ENCODE data around the gene PSEN1. TPM values are rescaled to one million over a fixed set of nuclear protein-coding genes. Genes with fewer than 3 reads are reported as not detected.

Gene PSEN1
- total and polyA plus RNA-seq, 10 of the 15 experiments (the other 5 are each of a cell fraction or from before 2014, with no cell fraction given): 8.9 to 32.3 (median 21.8) TPM

DNA sequence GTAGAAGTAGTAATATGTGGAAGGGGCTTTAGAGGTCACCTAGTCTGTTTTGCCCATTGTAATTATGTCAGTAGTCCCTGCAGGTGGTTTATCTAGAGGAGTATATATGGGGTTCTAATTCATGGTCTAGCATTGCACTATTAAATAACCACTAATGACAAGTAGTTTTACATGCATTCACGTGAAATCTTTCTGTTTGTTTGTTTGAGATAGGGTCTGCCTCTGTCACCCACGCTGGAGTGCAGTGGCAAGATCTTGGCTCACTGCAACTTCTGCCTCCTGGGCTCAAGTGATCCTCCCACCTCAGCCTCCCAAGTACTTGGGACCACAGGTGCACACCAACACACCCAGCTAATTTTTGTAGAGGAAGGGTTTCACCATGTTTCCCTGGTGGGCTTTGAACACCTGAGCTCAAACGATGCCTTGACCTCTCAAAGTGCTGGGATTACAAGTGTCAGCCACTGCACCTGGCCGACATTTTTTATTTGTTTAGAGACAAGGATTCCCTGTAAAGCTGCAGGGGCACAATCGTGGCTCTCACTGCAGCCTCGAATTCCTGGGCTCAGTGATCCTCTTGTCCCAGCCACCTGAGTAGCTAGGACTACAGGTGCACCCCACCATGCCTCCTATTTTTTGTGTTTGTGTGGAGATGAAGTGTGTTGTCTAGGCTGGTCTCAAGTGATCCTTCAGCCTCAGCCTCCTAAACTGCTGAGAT, 12.0 kb upstream of the PSEN1 start:
- WGBS (ENCODE audit: insufficient coverage, insufficient replicate concordance, low lambda C conversion rate, missing lambda C conversion rate): 97% methylated on average over 6 of the region's 6 CpGs
- no peak overlapping the region for H3K4me3 ChIP-seq
- no peaks in the 10 kb centered on the region for H3K4me1 ChIP-seq (ENCODE audit: control insufficient read depth, insufficient read depth, low read length)
- H4K20me1 ChIP-seq (ENCODE audit: control insufficient read depth, insufficient read depth): no peaks in the 10 kb centered on the region
- intact Hi-C loops (cut with micrococcal nuclease; ENCODE audit: unreplicated experiment): no loop called here
- H3K79me2 ChIP-seq (ENCODE audit: control insufficient read depth, insufficient read depth, low read length): no peaks in the 10 kb centered on the region
- ChIA-PET POLR2A (interaction anchor here (1.9 kb wide), 1 partner anchor 12 kb away, joined by 5 read pairs; the partner anchor contains the start of gene PSEN1), SMC1A (ENCODE audit: uncharacterized antibody, unreplicated experiment) (interaction anchor here (1.1 to 1.8 kb wide), 2 partner anchors 13 to 27 kb away, joined by 3 read pairs; no protein-coding TSS in a partner anchor), RAD21 (ENCODE audit: unreplicated experiment) (no interaction called here), CTCF (no interaction called here)
- H3K9ac ChIP-seq (ENCODE audit: control insufficient read depth, insufficient read depth, low read length): no peak overlapping the region
- DNase-seq (ENCODE audit: low read depth, low spot score) (no peak), ATAC-seq (no peak), FAIRE-seq (no peak)
- no peaks in the 10 kb centered on the region for H3K27me3 ChIP-seq (replicated peaks in 1 of 2; ENCODE audit: control insufficient read depth in 2 of 2, insufficient read depth in 2 of 2, low read length in 1 of 2)
- peaks cover 0 to 27% of the 10 kb centered on the region in 2 experiments; a peak in 2 of 4 replicates for H3K36me3 ChIP-seq (ENCODE audit: control insufficient read depth in 2 of 2, insufficient read depth in 2 of 2, low read length in 1 of 2)
- in situ Hi-C loops (cut with MboI): no loop called here
- no TSS peak for BruUV-seq (replicated peaks)
- H3K4me2 ChIP-seq (ENCODE audit: control insufficient read depth, insufficient read depth): no peak overlapping the region
- H3K27ac ChIP-seq (ENCODE audit: control insufficient read depth, insufficient read depth): no peak overlapping the region
- H3K9me3 ChIP-seq (replicated peaks; ENCODE audit: control insufficient read depth, insufficient read depth, low read length): no peaks in the 10 kb centered on the region
- TF ChIP-seq ZNF207 (IDR thresholded peaks at IDR 0.05; ENCODE audit: borderline replicate concordance) (no peak), SMAD1 (IDR thresholded peaks at IDR 0.05; ENCODE audit: low read depth, partially characterized antibody) (no peak), KDM1A (IDR thresholded peaks at IDR 0.05; ENCODE audit: borderline replicate concordance) (no peak), STAT1 (conservative IDR thresholded peaks at IDR 0.05) (no peak), RB1 (IDR thresholded peaks at IDR 0.05; ENCODE audit: borderline replicate concordance) (no peak), CBX5 (IDR thresholded peaks at IDR 0.05; ENCODE audit: low read depth) (no peak), FOS (IDR thresholded peaks at IDR 0.05; ENCODE audit: borderline replicate concordance, extremely low read depth, insufficient read length) (no peak), ZNF217 (IDR thresholded peaks at IDR 0.05) (no peak)
- TF ChIP-seq, protein P1, sequence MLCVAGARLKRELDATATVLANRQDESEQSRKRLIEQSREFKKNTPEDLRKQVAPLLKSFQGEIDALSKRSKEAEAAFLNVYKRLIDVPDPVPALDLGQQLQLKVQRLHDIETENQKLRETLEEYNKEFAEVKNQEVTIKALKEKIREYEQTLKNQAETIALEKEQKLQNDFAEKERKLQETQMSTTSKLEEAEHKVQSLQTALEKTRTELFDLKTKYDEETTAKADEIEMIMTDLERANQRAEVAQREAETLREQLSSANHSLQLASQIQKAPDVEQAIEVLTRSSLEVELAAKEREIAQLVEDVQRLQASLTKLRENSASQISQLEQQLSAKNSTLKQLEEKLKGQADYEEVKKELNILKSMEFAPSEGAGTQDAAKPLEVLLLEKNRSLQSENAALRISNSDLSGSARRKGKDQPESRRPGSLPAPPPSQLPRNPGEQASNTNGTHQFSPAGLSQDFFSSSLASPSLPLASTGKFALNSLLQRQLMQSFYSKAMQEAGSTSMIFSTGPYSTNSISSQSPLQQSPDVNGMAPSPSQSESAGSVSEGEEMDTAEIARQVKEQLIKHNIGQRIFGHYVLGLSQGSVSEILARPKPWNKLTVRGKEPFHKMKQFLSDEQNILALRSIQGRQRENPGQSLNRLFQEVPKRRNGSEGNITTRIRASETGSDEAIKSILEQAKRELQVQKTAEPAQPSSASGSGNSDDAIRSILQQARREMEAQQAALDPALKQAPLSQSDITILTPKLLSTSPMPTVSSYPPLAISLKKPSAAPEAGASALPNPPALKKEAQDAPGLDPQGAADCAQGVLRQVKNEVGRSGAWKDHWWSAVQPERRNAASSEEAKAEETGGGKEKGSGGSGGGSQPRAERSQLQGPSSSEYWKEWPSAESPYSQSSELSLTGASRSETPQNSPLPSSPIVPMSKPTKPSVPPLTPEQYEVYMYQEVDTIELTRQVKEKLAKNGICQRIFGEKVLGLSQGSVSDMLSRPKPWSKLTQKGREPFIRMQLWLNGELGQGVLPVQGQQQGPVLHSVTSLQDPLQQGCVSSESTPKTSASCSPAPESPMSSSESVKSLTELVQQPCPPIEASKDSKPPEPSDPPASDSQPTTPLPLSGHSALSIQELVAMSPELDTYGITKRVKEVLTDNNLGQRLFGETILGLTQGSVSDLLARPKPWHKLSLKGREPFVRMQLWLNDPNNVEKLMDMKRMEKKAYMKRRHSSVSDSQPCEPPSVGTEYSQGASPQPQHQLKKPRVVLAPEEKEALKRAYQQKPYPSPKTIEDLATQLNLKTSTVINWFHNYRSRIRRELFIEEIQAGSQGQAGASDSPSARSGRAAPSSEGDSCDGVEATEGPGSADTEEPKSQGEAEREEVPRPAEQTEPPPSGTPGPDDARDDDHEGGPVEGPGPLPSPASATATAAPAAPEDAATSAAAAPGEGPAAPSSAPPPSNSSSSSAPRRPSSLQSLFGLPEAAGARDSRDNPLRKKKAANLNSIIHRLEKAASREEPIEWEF (IDR thresholded peaks at IDR 0.05; ENCODE audit: insufficient replicate concordance, low read depth, low read length): no peak
- H2AFZ ChIP-seq (ENCODE audit: control insufficient read depth, low read depth, low read length): no peak overlapping the region

Data from GM12878 (cell line).